Ovary (tissue), 3 donors: Measurements from ENCODE around the gene ARV1.
"Not testable (repeated sequence)": the region's sequence is repeated elsewhere in the genome, so short reads cannot be mapped to it uniquely, and the experiment has no call there.

Experiments
- CTCF ChIP-seq, 3 donors: fragments of 450-650 bp in 2 of 3; fragments of 200-600 bp in 1 of 3; IDR thresholded peaks; one replicate each; pipeline versions ENCODE4 v1.5.1 to v1.8.0; 2016 to 2022; ENCODE audit warnings: antibody characterized with exemption in 3 of 3, mild to moderate bottlenecking in 1 of 3
- EP300 ChIP-seq: sonication (generic); formaldehyde crosslinking; IDR thresholded peaks from one replicate; pipeline ENCODE4 v1.6.1; 2017; ENCODE audit warnings: antibody characterized with exemption
- POLR2A ChIP-seq: fragments of 450-650 bp; IDR thresholded peaks from one replicate; pipeline ENCODE4 v1.6.1; 2017; ENCODE audit warnings: antibody characterized with exemption, mild to moderate bottlenecking, moderate library complexity
- donor health status: DM: no; HTN: no; CAD: no.

GRCh38 chr1:231048419-231048818, 69.5 kb downstream of the ARV1 start:
- TF ChIP-seq CTCF (IDR thresholded peaks at IDR 0.05); EP300; POLR2A: not testable (repeated sequence)
